ENCODE measurements around the gene SRGAP2B.
"Not testable (repeated sequence)": the region's sequence is repeated elsewhere in the genome, so short reads cannot be mapped to it uniquely, and the experiment has no call there.

Gene SRGAP2B

DNA sequence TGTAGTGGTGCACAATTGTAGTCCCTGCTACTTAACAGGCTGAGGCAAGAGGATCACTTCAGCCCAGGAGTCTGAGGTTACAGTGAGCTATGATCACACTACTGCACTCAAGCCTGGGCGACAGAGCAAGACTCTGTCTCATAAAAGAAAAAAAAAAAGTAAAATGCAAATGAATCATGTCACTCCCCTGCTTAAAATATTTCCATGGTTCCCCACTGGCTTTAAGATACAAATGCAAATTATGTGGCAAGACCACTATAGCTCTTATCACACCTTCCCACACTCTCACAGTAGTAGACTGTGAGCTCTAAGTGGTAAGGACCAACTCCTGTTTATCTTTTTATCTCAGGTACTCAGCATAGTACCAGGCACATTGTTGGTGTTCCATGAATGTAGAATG lies 53.6 kb downstream of the SRGAP2B start:
- DNase-seq (ENCODE audit: low spot score): not testable (repeated sequence)

DNA sequence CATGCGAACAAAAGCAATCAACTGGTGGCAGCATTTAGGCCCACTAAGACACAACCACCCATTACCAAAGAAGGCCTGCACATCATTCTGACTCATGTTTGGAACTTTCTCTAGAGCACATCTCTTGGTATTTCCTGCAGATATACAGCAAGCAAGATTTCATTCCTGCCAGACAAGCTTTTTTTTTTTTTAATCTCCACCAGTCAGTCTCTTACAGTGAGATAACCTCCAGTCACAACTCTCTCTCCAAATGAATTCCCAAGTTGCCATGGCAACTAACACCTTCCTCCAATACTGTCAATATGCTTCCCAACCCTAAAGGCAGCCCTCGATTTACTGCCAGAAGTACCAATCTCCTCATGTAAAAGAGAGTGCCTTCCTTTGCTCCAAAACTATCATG lies 59.1 kb downstream of the SRGAP2B start:
- DNase-seq (ENCODE audit: low spot score): not testable (repeated sequence)

DNA sequence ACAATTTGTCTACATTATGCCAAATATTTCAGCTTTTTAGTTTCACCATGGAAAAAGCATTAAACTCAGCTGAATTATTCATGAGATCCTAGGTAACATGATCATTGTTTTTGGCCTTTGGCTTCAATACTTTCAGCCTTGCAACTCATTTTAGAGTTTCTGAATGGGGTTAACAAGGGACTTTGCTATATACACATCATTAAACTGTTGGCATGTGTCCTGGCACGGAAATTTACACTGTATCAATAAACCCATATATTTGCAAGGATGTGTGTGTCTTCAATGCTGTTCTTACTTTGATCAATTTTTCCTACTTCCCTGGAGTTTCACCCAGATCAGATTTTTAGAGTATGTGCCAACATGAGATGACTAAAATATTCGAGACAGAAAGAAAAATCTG lies 61.6 kb downstream of the SRGAP2B start:
- DNase-seq (ENCODE audit: low spot score): not testable (repeated sequence)

DNA sequence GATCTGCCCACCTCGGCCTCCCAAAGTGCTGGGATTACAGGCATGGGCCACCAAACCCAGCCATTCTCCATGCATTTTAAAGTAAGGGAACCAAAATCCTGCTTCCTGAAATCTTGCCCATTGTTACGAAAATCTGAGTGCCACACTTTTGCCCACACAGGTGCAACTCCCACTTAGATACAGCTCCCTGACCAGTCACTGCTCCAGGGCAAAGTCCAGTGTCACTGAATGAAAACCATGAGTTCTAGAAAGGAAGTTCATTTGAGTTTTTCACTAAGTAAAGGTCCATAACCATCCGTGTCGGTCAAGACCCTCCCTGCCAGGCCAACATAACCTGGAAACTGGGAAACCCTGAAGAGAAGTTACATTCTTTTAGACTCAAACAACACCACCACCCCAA lies 67.9 kb downstream of the SRGAP2B start:
- not testable (repeated sequence) for DNase-seq (ENCODE audit: low spot score)

DNA sequence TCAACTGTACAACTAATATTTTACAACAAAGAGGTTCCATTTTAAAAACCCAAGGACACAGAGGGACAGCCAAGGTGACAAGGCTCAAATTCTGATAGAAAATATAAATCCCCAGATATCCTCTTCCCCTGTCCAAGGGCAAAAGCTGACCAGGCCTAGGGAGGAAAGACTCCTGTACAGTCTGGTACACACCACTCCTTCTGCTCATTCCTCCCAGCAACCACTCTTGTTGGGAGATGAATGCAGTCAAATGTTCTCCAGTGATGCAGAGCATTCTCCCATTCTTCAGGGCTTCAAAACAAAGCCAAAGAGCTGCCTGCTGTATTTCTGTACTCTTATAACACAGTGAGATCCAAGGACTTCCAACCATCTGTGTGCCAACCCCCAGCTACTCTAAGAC lies 69.8 kb downstream of the SRGAP2B start:
- not testable (repeated sequence) for DNase-seq (ENCODE audit: low spot score)

DNA sequence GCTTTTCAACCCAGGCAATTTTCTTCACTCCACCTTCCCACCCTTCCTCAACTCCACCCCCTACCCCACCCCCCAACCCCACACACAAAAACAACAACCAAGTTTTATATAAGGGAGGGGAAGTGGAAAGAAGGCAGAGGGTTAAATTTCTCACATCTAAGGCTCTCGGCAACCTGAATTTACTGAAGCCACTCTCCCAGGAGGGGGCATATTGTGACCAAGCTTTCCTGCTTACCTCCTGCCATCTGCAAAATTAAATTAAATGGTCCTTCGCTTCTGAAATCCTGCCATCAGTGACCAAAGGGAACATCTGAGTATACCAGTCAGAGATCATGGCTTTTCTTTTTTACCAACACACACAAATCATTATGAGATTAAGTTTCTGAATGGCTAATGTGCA lies 72.9 kb downstream of the SRGAP2B start:
- DNase-seq (ENCODE audit: low spot score): not testable (repeated sequence)

DNA sequence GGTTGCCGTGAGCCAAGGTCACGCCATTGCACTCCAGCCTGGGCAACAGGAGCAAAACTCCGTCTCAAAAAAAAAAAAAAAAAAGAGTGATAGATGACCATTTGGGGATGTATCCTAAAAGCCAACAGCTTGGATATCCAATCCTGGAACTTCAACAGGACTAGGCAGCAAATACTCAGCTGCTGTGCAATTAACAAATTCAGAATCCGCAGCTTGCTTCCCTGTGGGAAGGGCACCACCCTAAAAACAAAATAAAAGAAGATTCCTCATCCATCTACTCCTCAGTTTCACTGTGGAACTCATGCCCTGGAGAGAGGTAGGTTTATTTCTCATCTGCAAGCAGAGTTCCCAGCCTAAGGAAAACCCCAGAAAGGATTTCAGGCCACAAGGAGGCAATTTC lies 73.4 kb downstream of the SRGAP2B start:
- not testable (repeated sequence) for DNase-seq (ENCODE audit: low spot score)

DNA sequence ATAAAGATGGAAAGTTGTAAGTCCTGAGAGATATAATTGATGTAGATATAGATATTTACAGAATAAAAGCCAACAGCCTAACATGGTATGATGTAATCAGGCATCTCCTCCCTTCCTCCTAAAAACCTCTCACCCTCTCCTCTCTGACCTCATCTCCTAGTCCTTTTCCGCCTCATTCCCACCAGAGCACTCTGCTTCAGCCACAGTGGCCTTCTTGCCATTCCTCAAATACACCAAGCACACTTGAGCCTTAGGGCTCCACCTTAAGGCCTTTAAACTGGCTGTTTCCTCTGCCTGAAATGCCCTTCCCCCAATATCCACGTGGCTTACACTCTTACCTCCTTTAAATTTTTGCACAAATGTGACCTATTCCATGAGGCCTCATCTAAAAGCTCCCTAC lies 75.4 kb downstream of the SRGAP2B start:
- not testable (repeated sequence) for DNase-seq (ENCODE audit: low spot score)

DNA sequence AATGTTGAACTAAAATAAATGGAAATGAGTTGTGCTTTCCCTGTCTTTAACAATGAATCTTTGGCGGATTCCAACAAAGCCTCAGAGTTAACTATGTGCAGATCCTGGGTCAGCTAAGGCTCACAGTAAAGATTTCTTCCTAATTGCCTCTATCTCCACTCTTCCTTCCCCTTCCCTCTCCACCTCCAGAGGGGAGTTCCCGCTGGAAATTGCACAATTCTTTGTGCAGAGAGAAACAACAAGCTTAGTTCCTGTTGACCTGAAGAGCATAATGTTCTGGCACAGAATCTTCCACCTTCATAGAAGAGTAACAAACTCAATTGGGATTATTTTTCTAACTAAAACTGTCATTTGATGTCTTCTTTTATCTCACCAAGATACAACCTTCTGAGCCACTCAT lies 77.4 kb downstream of the SRGAP2B start:
- DNase-seq (ENCODE audit: low spot score): not testable (repeated sequence)

DNA sequence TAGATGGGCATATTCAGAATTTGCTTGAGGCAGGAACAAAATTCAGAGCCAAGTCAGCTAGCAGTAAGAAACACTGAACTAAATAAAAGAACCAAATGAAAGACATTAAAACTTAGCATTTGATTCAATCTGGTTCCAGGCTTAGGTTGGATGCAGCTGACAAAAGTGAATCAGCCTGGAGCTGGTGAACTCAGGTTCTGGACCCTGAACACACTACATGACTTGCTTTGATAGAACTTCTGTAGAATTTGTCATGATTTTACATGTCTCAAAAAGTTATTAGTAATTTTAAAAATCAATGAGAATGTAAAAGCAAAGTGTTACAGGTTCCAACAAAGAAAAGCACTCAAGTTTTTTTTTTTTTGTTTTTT lies 78.7 kb downstream of the SRGAP2B start:
- DNase-seq (ENCODE audit: low spot score): not testable (repeated sequence)

DNA sequence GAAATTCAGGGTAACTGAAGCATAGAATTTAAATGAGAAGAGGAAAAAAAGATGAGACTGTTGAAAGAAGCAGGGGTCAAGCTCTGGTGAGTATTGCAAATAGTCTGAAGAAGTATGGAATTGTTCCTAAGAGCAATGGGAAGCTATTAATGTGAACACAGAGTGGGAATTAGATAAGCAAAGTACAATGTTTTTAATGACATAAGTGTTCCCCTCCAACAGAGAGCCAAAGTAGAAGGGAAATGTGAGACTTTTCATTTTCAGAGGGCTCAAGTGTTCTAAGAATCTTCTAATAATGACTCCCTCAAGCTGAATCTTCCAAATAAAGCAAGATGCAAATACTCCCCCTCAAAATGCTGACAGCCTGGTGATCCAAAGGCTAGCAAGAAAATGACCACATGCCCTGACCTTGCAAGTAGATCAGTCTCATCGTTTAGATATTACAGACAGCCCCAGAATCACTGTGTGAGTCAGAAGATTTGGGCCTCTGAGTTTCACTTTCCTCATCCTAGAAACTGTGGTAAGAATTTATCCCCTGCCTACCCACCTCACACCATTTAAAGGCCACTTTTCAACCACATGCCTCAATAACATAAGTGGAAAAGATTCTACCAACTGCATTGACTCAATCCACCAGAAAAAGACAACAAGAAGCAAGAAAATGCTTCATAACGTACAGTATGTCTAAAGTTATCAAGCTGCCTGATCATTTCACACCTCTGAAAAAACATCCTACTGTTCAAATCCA lies 79.2 kb downstream of the SRGAP2B start:
- not testable (repeated sequence) for DNase-seq (ENCODE audit: low spot score)

DNA sequence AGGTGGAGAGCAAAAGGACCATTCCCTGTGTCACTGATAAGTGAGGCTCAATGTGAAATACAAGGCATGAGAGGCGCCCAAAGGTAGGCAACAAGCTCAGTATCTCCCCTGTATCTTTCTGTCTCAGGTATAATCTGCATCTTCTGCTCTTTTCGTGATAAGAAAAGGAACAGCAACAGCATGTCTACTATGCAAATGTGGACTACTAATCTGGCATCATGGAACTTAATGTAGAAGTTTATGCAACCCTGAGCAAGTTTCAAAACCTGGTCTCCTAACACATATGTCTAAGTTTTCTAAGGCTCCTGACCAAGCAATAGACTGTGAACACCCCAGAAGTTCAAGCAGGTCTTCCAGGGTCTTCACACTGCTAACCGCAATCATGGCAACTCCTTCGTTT lies 81.8 kb downstream of the SRGAP2B start:
- DNase-seq (ENCODE audit: low spot score): not testable (repeated sequence)

DNA sequence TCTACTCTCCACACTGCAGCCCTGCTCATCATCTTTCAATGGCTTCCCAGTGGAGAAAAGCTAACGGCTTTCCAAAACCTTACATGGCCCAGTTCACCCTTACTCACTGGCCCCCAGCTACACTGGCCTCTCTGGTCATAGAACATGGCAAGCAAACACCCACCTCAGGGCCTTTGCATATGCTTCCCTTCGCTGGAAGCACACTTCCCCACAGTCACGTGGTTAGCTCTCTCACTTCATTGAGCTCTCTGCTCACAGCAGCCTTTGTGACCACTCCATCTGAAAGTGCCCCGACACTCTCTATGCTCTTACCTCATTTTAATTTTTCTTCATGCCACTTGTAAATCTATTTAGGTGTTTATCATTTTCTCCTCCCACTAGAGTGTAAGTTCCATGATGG lies 83.3 kb downstream of the SRGAP2B start:
- not testable (repeated sequence) for DNase-seq (ENCODE audit: low spot score)

DNA sequence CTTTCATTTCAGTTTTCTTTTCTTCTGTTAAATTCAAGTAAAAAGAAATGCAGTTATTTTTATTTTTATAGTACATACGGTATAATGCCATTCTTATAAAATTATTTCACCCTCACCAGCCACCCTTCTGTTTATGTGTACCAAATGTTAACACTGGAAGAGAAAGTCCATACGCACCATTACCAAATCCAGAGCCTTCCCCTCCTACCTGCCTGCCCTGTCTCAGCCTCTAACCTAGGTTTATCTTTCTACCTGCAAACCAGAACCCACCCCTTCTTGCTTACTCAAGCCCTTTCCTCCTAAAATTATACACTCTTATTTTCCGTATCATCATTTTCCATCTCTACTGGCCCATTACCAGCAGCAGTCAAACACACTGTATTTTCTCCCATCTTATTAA lies 84.5 kb downstream of the SRGAP2B start:
- not testable (repeated sequence) for DNase-seq (ENCODE audit: low spot score)

DNA sequence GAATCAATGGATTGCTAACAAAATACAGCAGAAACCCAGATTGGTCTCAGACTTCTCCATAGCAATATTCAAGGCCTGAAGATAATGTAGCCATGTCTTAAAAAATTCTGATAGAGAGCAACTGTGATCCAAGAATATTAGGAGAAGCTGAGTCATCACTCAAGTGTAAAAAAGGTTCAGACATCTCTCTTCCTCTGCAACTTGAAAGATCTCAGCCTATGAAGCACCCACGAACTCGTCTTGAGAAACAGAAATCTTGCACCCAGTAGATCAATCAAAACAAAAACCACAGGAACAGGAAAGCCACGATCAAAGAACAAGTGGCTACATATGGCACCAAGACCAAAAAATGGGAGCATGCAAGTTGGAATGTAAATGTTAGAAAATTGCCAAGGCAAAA lies 85.2 kb downstream of the SRGAP2B start:
- DNase-seq (ENCODE audit: low spot score): not testable (repeated sequence)

DNA sequence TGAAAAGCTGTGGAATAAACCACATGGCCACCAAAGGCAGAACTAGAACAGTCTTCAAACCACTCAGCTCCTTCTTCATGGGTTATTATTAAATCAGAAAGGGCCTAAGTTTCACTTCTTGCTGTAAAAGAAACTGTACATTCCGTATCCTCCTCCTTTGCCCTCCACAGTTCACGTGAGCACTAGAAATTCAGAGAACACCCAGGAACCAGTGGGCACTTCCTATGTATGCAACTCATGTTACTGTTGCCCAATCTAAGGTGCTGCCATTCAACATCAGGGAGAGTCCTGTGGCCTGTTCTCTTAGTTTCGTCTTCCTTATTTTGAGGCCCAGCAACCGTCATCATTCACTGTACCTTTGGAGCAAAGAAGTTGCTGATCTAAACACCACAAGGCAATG lies 86.7 kb downstream of the SRGAP2B start:
- DNase-seq (ENCODE audit: low spot score): not testable (repeated sequence)

DNA sequence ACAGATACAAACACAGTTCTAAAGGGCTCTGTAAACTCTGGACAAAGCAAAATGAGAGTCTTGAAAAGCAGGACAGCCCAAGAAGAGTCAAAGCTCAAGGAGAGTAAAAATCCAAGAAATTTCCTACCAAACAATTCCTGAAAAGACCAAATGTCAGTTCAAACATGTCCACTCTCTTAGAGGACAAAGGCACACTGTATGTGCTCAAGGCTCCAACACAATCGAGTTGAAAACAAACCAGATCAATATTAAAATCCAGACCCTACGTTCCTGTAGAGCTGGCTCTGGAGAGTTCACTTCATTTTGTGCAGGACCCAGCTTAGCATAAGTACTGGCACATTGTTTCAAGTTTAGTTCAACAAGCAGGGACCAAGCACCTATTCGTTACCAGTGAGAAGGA lies 90.0 kb downstream of the SRGAP2B start:
- not testable (repeated sequence) for DNase-seq (ENCODE audit: low spot score)

DNA sequence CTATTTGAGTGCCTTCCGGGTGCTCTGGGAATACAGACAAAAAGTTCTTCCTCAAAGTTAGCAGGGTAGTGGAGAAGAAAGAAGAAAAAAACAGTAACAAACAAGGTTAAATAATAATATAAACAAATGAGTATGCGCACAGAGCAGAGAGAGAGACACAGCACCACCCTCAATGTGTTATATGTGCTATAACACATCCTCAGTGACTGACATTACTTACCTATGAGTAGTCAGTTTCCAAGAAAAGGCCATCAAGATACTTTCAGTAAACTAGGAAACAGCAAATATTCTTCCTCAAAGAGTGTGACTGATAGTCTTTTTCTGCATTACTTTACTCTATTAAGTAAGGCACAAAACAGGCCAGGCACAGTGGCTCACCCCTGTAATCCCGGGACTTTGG lies 93.7 kb downstream of the SRGAP2B start:
- not testable (repeated sequence) for DNase-seq (ENCODE audit: low spot score)

DNA sequence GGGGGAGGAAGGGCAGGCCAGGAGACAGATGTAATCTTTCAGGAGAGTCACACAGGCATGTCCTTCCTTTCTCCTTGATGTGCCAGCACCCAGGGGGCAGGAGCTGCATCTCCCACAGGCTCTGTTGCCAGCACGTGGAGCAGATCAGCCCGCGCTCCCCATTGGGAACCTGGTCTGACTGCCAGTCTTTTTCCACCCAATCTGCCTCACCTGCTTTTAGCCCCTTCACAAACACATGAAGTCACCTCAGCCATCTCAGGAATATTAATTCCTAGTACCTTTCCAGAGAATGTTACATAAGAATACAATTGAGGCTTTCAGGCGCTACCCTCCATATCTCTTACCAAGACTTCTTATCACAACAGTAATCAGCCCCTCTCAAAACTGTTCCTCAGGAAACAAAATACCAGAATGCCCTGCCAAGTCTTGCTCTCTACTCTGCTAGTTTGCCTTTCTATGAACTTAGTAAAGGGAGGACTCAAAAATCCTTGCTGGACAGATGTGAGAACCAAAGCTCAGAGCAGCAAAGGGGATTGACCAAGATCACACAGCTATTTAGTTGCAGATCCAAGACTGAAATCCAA lies 94.3 kb downstream of the SRGAP2B start:
- DNase-seq (ENCODE audit: low spot score): not testable (repeated sequence)

DNA sequence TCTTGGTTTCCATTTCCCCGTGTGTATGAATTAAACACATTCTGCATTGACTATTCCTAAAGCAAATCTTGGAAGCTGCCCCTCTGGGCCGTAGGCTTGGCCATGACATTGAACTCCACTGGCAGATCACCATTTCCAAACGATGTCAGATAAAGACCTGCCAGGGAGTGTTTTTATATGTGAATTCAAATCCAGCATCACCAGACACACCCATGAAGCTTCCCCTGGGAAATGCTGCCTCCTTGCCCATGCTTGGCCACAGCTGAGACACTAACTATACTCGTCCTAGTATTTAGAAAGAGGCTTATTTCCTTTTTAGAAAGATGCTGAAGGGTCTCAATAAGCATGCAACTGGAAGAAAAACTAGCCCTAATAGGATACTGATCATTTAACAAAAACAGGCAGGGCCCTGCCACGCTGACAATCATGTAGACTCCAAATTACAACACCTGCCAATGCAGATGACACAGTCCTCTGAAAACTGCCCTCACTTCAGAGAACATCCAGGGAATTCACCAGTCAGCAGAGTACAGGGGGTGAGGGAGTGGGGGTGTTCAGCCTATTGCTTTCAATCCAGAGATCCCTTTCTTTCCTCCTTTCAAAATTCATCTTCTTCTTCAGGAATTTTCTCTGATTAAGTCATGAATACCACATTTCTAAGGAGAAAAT lies 94.9 kb downstream of the SRGAP2B start:
- not testable (repeated sequence) for DNase-seq (ENCODE audit: low spot score)

DNA sequence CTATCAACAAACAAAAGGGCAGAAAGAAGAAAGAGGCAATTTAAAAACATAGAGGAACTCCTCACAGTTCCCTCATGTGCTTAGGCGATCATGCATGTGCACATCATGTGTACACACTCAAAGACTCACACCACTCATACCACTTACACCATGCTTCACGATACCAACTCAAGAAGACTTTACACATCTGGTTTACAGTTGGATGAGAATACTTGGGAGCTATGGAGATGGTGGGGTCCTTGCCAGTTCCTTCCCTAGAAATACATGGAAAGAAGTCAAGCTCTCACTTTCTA lies 96.2 kb downstream of the SRGAP2B start:
- not testable (repeated sequence) for DNase-seq (ENCODE audit: low spot score)

DNA sequence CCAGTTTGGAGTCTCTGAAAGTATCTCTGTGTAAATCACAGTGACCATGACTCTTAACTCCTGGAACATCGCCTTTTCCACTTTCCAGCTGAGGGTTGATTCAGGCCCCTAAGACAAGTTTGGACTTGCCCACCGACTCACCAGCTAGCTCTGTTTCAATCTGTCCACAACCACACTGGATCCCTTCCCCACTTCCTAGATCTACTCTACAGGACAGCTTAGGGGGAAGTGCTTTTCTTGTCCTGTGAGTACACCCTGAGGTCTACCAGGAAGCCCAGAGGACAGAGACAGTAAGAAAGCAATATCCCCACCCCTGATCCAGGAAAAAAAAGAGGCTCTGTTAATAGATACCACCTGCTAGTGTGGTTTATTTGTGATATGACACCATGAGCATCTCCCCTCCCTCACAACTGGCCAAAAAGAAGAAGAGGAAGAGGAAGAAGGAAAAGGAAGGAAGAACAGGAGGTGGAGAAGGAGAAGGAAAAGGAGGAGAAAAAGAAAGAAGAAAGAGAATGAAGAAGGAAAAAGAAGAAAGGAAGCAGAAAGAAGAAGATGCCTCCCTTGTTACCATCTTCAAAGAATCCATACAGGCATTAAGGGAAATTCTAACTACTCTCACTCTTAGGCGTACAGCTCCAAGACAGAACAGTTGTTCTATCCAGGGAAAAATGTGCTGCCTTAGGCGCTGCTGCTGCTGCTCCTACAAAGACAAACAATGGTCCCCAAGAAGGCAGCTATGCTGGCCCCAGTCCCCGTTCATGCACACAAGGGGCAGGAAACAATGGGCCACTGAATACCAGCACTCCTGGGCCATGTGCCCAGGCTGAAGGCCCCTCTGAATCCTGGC lies 96.8 kb downstream of the SRGAP2B start:
- DNase-seq (ENCODE audit: low spot score): not testable (repeated sequence)
